HG03280 (cell line): ENCODE results near the gene PIP.
"Not testable (repeated sequence)": the region's sequence is repeated elsewhere in the genome, so short reads cannot be mapped to it uniquely, and the experiment has no call there.

Experiments
- ATAC-seq: cut with Tn5 transposase; IDR thresholded peaks from one replicate; pipeline ENCODE4 v1.9.1; 2021; ENCODE audit warnings: mild to moderate bottlenecking, moderate library complexity; ENCODE audit not compliant: unreplicated experiment

The PIP gene

DNA sequence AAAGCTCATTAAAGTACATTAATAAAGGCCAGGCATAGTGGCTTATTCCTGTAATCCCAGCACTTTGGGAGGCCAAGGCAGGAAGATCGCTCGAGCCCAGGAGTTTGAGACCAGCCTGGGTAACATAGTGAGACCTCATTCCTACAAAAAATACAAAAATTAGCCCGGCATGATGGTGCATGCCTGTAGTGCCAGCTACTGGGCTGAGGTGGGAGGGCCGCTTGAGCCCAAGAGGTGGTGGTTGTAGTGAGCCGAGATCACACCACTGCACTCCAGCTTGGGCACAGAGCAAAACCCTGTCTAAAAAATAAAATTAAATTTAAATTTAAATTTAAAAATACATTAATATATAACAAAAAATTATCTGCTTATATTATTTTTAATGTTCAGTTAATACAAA, 44.3 kb downstream of the PIP start:
- ATAC-seq: no peak

GRCh38 chr7:143177374-143178119, 45.7 kb downstream of the PIP start:
- no peak for ATAC-seq

DNA sequence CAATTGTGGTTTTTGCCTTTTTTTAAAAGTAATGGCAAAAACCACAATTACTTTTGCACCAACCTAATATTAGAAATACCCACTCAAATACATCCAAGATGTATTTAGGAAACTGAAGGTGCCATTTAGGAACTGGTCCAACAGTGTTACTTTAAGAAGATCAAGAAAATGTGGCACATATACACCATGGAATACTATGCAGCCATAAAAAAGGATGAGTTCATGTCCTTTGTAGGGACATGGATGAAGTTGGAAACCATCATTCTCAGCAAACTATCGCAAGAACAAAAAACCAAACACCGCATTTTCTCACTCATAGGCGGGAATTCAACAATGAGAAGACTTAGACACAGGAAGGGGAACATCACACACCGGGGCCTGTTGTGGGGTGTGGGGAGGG, 48.9 kb downstream of the PIP start:
- not testable (repeated sequence) for ATAC-seq

DNA sequence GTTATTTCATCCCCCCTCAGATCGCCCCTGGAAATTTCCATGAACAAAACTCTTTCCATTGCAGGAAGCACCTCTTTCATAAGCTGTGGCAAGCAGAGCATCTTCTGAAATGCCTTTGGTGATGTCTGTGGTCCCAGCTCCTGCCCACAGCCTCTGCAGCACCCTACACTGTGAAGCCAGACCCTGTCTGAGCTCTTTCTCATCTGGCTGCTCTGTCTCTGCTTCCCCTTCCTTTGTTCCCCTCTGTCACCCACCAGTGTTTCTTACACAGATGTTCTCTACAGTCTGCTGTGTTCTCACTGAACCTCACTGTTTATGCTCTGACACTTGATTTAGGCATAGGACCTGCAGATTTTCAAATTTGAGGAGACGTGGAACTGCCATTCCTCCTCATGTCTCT, 49.5 kb downstream of the PIP start:
- no peak for ATAC-seq

DNA sequence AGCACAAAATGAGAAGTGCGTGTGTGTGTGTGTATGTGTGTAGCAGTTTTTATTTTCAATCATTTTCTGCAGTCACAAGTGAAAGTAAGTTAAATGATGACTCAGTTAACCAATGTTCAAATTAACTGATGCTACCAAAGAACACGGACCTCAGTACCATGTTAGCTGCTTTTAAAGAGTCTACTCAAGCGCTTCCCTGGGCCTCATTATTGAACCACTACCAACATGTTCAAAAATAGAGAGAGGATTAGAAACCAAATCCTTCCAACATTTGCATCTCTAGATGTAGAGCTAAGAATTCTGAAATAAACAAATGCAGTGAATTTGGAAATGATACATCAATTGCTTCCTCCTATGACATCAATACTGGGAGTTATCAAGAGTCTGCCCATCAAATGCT, 51.1 kb downstream of the PIP start, which contains the start of gene TAS2R39:
TSS of gene TAS2R39 (plus strand) at position 396 of the 400 bp plus-strand sequence. CDS start at position 396, 0 bp downstream.
- ATAC-seq: no peak

- no peak for ATAC-seq
These were observed 53.7 kb downstream of the PIP start for GRCh38 chr7:143185551-143185950.

DNA sequence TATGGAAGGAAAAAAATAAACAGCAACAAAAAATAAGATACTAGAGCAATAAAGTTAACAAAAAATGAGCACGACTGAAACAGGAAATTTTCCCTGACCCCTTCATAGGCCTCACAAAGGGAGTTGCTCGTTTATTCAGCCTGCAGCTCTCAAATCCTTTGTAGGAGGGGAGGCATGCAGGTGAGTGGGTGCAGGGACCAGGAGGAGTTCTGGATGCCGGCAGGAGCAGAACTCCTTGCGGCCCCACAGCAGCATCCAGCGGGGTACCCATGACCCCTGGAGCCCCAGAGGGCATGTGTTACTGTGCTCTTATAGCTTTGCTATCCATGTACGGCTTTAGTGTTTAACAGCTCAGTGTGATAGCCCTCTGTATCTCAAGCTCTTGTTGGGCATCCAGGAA, 57.1 kb downstream of the PIP start:
- ATAC-seq: no peak
